Measurements from ENCODE around the gene SSH2.

DNA sequence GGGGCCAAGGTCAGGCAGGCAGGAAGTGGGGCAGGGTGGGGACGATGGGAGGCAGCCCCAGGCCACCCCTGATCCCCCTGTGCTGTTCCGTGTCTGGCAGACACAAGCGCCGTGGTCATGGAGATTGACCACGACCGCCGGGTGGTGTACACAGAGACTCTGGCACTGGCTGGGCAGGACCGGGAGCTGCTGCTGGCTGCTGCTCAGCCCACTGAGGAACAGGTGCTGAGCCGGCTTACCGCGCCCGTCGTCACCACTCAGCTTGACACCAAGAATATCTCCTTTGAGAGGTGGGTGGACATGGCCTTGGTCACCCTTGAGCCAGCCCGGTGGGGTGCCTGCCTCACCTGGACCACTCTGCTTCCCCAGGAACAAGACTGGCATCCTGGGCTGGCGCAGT, 321.0 kb downstream of the SSH2 start:
- TF ChIP-seq, protein P1, sequence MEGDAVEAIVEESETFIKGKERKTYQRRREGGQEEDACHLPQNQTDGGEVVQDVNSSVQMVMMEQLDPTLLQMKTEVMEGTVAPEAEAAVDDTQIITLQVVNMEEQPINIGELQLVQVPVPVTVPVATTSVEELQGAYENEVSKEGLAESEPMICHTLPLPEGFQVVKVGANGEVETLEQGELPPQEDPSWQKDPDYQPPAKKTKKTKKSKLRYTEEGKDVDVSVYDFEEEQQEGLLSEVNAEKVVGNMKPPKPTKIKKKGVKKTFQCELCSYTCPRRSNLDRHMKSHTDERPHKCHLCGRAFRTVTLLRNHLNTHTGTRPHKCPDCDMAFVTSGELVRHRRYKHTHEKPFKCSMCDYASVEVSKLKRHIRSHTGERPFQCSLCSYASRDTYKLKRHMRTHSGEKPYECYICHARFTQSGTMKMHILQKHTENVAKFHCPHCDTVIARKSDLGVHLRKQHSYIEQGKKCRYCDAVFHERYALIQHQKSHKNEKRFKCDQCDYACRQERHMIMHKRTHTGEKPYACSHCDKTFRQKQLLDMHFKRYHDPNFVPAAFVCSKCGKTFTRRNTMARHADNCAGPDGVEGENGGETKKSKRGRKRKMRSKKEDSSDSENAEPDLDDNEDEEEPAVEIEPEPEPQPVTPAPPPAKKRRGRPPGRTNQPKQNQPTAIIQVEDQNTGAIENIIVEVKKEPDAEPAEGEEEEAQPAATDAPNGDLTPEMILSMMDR (conservative IDR thresholded peaks at IDR 0.05): no peak
- TF ChIP-seq EZH2 (IDR thresholded peaks at IDR 0.05; ENCODE audit: low read depth): no peak
